Anterior cingulate cortex (tissue), 58 donors: ENCODE measurements around the gene HOOK2.
"Not testable (repeated sequence)": the region's sequence is repeated elsewhere in the genome, so short reads cannot be mapped to it uniquely, and the experiment has no call there.

Experiments used
- DNase-seq, 58 donors: peaks; one replicate each; lab custom pipeline; 2025; lab: John Stamatoyannopoulos, UW

The HOOK2 gene

DNA sequence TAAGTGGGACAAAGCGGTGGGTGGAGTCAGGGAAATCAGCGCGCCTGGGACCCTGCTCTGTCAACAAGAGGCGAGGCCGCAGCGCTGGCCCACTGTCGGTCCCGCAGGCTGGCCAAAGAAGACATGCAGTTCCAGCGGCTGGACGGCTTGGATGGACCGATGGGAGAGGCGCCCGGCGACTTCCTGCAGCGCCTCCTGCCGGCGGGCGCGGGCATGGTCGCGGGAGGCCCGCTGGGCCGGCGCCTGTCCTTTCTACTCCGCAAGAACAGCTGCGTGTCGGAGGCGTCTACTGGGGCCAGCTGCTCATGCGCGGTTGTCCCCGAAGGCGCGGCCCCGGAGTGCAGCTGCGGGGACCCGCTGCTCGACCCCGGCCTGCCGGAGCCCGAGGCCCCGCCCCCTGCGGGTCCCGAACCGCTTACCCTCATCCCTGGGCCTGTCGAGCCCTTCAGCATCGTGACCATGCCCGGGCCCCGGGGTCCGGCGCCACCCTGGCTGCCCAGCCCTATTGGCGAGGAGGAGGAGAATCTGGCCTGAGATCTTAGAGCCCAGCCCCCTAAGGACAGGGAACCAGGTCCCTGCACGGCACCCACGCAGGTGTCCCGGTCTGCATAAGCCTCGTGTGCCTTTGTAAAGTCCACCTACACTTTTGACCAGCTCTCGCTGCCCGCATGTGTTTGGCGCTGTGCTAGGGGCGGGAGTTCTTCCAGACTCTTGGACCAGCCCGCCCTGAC is 17.6 kb downstream of the HOOK2 start:
- peak in 52 of 58 donors; percentile 4 to 62 (median 38) for DNase-seq

DNA sequence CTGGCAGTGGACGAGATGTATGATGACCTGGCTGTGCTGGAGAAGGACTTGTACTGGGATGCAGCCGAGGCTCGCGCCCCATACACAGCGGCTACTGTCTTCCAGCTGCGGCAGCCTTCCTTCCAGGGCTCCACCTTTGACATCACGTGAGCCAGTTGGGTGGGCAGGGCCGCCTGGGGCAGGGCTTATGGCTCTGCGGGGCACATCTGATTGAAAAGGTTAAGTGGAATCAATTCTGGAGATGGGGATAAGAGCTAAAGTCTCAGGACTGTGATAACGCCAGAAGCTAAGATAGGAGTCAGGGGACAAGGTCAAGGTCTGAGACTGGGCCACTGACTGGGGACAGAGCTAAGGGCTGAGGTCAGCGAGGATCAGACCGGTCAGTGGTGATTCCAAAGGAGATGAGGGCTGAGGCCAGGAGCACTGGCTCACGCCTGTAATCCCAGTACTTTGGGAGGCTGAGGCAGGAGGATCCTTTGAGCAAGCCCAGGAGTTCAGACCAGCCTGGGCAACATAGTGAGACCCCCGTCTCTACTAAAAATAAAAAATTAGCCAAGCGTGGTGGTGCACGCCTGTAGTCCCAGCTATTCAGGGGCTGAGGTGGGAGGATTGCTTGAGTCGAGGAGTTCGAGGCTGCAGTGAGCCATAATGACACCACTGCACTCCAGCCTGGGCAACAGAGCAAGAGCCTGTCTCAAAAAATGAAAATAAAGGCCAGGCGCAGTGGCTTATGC is 19.0 kb downstream of the HOOK2 start:
- DNase-seq = no peak

DNA sequence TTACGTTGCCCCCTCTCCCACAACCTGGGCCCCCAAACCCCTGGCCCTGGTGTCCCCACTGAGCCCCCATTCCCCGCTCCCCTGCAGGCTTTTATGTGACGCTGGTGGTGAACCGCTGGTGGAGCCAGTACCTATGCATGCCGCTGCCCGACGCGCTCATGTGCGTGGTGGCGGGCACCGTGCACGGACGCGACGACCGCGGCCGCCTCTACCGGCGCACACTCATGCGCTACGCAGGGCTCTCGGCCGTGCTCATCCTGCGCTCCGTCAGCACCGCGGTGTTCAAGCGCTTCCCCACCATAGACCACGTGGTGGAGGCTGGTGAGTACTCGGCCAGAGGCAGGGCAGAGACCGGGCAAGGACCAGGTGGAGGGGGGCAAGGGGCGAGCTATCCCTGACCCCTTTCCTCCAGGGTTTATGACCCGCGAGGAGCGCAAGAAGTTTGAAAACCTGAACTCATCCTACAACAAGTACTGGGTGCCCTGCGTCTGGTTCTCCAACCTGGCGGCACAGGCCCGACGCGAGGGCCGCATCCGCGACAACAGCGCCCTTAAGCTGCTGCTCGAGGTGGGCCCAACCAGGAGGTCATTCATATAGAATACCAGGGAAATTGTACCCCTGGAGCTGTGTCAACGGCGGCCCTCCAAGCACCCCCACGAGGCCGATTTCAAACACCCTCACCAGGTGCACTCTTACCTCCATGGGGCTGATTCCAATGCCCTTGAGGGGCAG is 20.7 kb downstream of the HOOK2 start:
- DNase-seq = no peak

DNA sequence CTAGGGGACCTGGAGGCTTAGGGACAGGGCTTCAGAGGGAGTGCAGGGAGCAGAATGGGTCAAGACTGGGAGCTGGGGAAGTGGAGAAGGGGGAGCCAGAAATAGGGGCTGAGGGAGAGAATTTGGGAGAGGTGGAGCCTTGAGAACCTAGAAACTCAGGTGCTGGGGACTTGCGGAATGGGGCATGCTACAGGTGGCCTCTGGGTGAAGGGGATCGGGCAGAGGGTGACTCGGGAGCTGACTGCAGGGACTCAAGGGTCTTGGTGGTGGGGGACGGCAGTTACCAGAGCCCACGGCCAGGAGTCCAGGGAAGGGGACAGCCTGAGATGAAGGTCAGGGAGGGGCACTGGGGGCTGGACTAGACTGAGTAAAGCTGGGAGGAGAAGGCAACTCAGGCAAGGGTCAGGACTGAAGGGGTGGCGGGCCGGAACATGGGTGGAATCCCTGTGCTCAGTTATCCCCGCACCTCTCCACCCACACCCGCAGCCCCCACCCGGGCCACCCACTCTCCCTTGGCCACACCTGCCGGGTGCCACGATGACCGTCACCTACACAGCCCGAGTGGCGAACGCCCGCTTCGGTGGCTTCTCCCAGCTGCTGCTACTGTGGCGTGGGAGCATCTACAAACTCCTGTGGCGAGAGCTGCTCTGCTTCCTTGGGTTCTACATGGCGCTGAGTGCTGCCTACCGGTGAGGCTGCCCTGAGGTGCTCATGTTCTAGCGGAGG is 23.1 kb downstream of the HOOK2 start:
- no peak for DNase-seq

DNA sequence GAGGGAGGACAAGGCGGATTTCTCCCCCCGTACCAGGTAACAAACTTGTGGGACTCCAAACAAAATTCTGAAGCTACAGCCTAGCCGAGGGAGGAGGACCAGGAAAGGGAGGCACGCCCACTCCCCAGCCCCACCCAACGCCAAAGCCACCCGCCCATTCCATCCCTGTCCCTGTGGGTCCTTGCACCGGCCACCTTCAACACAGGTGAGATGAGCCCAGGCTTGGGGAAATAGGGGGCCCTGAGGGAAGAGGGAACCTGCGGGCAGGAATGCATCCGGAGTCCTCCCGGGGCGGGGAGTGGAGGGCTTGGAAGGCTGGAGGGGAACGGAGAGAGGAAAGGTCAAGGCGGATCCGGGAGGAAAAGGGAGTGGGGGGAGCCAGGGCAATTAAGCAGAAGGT is 23.7 kb downstream of the HOOK2 start, which contains the start of gene BEST2:
BEST2 (plus strand) TSS at position 157 of the 400 bp plus-strand sequence. CDS start 802 bp downstream, outside the sequence.
- no peak for DNase-seq

DNA sequence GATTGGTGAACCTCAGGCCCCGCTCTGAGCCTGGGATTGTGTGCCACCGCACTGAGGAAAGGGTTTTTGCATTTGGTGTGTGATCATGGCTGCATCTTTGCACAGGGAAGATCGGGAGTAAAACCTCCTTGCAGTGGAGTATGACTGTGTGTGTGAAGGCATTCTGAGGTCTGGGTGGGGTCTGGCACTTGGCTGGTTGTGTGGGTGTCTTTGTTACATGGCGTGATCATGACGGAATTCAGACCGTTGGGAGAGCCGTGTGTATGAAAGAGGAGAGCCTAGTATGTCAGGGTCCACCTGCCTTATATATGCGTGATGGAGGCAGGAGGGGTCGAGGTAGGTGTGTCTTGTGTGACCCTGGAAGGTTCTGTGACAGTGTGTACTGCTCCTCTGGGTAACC is 24.5 kb downstream of the HOOK2 start:
- no peak for DNase-seq

DNA sequence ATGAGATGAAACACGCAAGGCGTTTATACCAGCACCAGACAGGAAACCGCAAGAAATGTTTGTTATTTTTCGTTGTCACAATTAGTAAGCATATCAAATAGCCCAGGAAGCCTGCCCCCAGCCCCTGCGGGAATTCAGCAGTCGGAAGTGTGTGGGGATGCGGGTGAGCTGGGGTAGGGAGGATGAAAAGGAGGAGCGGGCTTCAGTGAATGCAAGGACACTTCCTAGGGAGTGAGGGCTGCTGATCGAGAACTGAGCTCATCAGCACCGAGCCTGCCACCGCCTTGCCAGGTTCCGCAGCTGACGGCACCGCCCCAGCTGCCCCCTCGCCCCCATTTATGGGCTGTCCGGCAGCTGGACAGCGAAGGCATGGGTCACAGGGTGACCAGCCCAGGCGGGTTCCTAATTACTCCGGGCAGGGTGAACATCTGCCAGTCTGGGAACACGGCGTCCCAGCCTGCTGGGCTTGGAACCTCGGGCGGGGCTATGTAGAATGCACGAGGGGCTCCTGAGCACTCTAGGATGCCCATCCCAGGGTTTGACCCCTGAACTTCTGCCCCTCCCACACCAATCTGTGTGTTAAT is 25.3 kb downstream of the HOOK2 start:
- DNase-seq = no peak

DNA sequence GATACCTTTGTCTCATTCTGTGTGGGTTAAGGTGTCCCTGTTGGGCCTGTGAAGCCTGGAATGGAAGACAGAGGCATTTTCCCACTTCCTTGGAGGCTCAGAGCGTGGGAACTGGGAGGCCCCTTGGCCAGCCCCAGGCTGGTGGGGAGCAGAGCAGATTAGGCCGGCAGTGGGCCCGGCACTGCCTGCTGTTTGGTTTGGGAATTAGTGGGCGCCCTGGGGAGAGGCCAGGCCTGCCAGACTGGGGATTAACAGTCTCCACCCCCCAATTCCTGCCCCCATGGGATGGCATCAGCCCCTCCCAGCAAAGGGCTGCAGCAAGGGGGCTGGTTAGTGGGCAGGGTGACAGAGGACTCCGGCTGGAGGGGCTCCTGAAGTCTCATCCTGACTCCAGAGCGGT is 26.9 kb downstream of the HOOK2 start:
- DNase-seq = no peak

DNA sequence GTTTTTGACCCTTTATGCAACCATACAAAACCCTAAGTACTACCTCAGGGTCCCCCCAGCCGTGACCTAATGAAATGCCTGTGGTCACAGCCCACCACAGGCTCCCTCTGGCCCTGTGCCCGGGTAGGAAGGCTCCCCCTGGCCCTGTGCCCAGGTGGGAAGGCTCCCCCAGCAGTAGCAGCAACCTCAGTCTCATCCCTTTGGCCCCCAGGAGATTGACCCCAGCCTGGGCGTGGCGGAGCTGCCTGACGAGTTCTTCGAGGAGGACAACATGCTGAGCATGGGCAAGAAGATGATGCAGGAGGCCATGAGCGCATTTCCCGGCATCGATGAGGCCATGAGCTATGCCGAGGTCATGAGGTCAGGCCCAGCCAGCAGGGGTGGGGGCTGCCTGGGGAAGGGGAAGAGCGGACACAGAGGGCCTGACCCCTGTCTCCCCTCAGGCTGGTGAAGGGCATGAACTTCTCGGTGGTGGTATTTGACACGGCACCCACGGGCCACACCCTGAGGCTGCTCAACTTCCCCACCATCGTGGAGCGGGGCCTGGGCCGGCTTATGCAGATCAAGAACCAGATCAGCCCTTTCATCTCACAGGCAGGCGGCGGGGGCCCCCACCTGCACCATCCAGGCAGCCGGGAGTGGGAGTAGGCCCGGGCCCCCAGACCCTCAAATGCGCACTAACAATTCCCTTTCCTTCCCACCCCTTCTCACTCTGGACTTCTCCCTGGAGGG is 30.0 kb downstream of the HOOK2 start:
- no peak for DNase-seq

DNA sequence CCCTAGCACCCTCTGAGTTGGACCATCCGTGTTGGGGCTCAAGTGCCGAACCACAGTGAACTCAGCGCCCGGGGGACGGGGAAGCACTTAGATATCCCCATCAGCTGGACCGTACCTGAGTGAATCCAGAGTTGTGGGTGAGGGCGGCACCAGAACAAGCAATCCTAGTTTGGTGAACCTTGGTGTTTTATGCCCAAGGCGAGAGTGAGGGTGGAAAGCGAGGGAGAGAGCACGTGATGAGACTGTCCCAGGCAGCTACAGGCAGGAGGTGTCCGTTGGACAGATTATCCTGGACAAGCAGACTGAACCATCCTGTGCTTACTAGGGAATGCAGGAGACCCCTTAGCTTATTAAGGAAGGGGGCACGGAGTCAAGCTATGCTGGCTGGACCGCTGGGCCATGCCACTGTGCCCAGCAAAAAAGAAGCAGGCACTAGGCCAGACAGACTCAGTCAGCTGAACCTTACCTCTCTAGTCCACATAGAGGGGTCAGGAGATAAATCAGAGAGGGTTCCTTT is 37.5 kb downstream of the HOOK2 start:
- DNase-seq = no peak

DNA sequence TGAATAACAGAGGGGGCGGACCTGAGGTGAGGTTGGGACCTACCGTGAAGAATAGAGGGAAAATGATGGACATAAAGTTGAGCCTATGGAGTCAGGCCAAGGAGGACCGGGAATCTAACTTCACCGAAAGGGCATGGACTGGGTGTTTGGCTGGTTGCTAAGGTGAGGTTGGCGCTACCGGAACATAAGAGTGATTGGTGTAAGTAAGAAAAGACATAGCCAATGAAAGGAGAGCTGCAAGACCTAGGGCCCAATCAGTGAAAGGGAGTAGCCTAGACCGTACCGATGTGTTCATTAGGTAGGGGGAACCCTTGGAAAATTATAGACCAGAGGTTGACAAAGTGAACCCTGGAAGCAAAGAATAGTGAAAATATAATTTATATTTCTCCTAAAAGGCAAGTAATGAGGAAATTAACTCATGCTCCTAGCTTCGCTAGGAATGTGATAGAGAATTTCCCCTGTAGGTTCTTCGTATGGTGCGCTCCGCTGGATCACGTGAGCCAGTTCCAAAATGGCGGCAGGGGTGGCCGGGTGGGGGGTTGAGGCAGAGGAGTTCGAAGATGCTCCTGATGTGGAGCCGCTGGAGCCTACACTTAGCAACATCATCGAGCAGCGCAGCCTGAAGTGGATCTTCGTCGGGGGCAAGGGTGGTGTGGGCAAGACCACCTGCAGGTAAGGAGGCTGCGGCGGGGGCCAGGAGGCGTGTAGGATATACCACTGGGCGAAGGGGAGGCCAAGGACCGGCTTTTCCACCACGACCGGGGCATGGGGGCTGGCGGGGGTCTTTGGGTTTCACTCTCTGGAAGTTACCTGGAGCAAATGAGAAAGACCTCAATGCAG is 38.1 kb downstream of the HOOK2 start, which contains the start of gene GET3:
GET3 (plus strand) TSS at position 503 of the 840 bp plus-strand sequence; CDS start at position 512, 9 bp downstream.
- peak; percentile 54 to 98 (median 90) for DNase-seq

DNA sequence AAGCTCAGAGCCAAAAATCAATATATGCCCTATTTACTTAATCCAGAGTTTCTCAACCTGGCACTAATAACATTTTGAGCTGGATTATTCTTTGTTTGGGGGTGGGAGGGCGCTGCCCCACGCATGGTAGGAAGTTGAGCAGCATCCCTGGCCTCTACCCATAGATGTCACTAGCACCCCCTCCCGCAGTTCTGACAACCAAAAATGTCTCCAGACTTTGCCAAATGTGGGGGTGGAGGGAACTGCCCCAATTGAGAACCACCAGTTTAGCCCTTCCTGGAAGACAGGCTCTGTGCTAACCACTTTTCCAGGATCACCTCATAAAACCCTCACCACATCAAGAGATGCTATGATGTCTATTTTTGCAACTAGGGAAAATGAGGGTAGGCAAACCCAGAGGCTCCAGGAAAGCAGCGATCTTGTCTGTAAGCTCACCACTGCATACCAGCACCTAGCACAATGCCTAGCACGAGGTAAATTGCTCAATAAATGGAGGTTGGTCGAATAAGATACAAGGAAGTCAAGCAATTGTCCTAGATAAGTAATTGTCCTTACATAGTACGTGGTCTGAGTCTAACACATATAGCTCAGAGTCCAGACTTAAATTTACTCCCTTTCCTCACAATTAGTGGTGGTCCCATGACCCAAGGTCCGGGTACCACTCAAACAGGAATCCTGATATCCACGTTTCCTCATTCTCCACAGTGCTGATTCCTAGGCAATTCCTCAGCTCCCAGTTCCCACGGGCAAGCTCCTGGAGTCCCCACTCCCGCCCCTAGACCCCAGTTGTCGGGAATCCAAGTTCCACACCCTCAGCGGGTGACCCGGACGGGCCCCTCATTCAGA is 41.8 kb downstream of the HOOK2 start:
- DNase-seq = peak in 7 of 58 donors; percentile 1 to 14 (median 8)

DNA sequence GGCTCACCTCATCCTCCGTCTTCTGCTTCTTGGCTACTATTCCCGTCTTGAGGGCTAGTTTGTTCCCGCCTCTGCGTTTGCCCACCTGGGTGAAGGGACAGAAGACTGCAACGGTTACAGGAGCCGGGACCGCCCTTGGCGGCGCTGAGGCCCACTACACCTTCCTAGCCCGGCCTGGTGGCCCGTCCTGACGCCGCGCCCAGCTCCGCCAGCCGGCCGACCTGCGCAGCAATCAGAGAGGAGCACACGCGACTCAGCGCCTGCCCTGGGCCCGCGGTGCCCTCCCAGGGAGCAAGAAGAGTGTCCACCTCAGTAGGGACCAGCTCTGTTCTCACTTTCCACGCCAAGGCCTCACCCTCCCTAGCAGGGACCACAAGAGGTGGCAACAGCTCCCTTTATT is 44.0 kb downstream of the HOOK2 start:
- DNase-seq = no peak

DNA sequence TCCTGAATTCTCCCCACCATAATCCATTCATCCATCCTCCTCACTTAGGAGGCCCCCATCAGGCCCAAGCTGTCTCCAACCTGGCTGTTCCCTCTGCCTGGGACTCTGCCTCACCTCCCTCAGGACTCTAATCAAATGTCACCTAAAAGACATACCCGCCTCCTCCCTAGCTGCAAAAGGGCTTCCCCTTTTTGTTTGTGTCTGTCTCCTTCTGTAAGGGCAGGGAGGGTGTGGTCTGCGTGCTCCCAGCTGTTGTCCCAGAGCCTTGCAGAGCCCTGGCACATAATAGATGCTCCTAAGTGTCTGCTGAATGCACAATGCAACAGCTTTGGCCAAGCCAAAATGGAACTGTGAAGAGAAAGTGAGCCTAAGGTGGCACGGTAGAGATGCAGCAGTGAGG is 45.3 kb downstream of the HOOK2 start:
- DNase-seq = no peak

DNA sequence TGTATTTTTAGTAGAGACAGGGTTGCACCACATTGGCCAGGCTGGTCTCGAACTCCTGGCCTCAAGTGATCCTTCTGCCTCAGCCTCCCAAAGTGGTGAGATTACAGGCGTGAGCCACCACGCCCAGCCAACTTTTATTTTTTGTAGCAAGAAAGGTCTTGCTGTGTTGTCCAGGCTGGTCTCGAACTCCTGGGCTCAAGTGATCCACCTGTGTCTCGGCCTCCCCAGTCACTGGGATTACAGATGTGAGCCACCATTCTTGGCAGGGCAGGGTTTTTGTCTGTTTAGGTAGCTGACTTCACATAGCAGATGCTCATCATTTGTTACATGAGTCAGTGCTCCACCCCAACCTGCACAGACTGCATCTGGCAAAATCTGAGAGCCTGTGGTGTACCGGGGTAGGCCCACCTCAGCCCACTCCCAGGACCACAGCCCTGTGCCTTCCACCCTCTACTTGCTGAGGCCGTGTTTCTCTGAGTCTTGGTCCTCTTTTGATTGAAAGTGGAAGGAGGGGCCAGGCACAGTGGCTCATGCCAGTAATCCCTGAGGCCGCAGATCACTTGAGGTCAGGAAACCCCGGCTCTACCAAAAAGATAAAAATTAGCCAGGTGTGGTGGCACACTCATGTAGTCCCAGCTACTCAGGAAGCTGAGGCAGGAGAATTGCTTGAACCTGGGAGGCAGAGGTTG is 47.5 kb downstream of the HOOK2 start:
- no peak for DNase-seq

DNA sequence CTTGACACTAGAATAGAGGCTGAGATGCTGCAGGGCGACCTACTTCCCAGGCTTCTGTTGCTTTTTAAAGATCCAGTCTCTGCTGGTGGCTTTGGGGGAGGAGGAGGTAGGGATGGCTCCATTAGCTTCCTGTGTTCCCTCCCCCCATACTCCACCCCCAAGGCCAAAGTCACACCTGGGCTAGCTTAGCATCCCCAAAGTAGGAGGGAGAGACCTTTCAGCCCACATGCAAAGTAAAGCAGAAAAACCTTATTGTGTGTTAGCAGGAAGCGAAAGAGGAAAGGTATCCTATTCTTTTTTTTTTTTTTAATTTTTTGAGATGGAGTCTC is 48.4 kb downstream of the HOOK2 start:
- DNase-seq = no peak

DNA sequence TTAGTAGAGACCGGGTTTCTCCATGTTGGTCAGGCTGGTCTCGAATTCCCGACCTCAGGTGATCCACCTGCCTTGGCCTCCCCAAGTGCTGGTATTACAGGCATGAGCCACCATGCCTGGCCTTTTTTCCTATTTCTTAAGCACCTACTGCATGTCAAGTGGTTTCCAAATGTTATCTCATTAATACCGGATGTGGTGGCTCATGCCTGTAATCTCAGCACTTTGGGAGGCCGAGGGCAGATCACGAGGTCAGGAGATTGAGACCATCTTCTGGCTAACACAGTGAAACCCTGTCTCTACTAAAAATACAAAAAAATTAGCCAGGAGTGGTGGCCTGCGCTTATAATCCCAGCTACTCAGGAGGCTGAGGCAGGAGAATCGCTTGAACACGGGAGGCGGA is 49.7 kb downstream of the HOOK2 start:
- not testable (repeated sequence) for DNase-seq
